Measurements from ENCODE around the gene FBXO17.

GRCh38 chr19:38907227-38907626 is 68.3 kb downstream of the FBXO17 start:
- TF ChIP-seq CTCF (IDR thresholded peaks at IDR 0.05) (no peak), POLR2A (IDR thresholded peaks at IDR 0.05) (no peak)

Measured in adrenal gland (tissue), 5 donors.